ENCODE measurements around the gene SLC15A5. TPM values are rescaled to one million over a fixed set of nuclear protein-coding genes. Genes with fewer than 3 reads are reported as not detected.

SLC15A5 gene
- total RNA-seq, 1 experiment from 2014 or later = not detected

DNA sequence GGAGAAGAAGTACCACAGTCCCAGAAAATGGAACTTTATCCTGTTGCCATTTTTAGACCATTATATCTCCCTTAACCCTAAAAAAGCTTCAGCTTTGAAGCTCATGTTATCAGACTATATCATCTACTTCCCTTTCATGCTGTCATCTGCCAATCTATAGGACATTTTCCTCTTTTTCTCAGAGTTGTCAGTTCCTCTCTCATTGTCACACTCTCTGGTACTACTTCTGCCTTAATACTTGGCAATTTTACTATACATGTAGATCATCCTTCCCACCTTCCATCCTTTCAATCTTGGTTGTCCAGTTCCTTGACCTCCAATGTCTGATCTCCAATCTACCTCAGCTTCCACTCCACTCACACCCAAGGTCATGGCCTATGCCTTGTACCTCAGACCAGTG is 57.4 kb downstream of the SLC15A5 start:
- Histone ChIP-seq H3K27ac (no peak overlapping the region), H3K9me3 (ENCODE audit: insufficient read depth, low read depth) (no peaks in the 10 kb centered on the region), H3K4me1 (replicated peaks; ENCODE audit: insufficient read depth) (no peaks in the 10 kb centered on the region), H3K4me3 (no peak overlapping the region), H2AFZ (no peak overlapping the region), H3K9me2 (ENCODE audit: insufficient read depth) (no peaks in the 10 kb centered on the region), H4K20me1 (ENCODE audit: insufficient read depth) (no peaks in the 10 kb centered on the region), H3K79me2 (ENCODE audit: low read depth) (no peaks in the 10 kb centered on the region), H3K27me3 (ENCODE audit: insufficient read depth, low read depth) (no peaks in the 10 kb centered on the region), H3K4me2 (no peak overlapping the region), H3F3A (ENCODE audit: insufficient read depth, low read depth) (no peaks in the 10 kb centered on the region), H3K36me3 (ENCODE audit: low read depth) (no peaks in the 10 kb centered on the region)
- no TSS peak for BruUV-seq (replicated peaks)
- intact Hi-C loops (cut with micrococcal nuclease; ENCODE audit: unreplicated experiment) = no loop called here
- ChIA-PET CTCF (no interaction called here), POLR2A (ENCODE audit: unreplicated experiment) (interaction anchor here (0.5 kb wide), 1 partner anchor 105 kb away, joined by 7 read pairs; no protein-coding TSS in a partner anchor)
- no peak for TF ChIP-seq EZH2 (IDR thresholded peaks at IDR 0.05; ENCODE audit: low read depth)
- TF ChIP-seq, protein P1, sequence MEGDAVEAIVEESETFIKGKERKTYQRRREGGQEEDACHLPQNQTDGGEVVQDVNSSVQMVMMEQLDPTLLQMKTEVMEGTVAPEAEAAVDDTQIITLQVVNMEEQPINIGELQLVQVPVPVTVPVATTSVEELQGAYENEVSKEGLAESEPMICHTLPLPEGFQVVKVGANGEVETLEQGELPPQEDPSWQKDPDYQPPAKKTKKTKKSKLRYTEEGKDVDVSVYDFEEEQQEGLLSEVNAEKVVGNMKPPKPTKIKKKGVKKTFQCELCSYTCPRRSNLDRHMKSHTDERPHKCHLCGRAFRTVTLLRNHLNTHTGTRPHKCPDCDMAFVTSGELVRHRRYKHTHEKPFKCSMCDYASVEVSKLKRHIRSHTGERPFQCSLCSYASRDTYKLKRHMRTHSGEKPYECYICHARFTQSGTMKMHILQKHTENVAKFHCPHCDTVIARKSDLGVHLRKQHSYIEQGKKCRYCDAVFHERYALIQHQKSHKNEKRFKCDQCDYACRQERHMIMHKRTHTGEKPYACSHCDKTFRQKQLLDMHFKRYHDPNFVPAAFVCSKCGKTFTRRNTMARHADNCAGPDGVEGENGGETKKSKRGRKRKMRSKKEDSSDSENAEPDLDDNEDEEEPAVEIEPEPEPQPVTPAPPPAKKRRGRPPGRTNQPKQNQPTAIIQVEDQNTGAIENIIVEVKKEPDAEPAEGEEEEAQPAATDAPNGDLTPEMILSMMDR (conservative IDR thresholded peaks at IDR 0.05) = no peak
- DNase-seq = no peak

DNA sequence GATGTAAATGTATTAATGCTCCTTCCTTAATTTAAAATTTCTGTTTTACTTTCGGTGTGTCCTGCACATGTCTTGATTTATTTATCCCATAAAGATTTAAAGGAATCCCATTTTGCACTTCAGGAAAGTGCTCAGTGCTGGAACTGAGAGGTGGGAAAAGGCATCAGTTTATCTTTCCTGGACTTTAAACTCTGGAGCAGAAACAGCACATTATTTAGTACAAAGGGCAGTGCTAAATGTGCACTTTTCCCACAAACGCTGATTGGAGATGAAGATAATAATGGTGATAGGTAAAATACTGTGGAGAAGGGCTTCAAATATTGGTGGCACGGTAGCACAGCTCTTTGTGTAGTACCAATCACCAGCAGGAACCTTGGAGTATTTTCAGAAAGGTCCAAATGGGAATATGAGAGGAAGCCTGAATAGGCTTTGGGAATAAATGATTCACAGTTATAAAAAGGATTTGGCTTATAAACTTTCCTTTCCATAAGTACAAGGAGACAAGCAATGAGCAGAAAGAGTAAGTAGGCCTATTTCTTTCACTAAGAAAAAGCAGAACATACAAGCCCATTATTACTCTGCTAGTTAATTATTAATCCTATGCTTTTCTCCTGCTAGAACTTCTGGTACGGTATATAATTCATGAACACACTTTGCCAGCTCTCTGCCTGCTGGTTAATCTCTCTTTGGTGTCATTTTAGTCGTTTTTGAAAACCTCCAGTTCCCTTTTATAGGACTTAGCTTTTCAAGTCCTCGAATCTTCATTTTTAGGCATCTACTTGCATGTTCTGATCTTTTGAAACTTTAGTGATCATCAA is 58.3 kb downstream of the SLC15A5 start:
- no peak for DNase-seq
- BruUV-seq (replicated peaks) = no TSS peak
- H3K4me1 ChIP-seq (replicated peaks; ENCODE audit: insufficient read depth) = no peaks in the 10 kb centered on the region
- no peaks in the 10 kb centered on the region for H3K36me3 ChIP-seq (ENCODE audit: low read depth)
- no peaks in the 10 kb centered on the region for H3K9me2 ChIP-seq (ENCODE audit: insufficient read depth)
- H3F3A ChIP-seq (ENCODE audit: insufficient read depth, low read depth) = no peaks in the 10 kb centered on the region
- H3K27ac ChIP-seq = no peak overlapping the region
- intact Hi-C loops (cut with micrococcal nuclease; ENCODE audit: unreplicated experiment) = no loop called here
- H3K27me3 ChIP-seq (ENCODE audit: insufficient read depth, low read depth) = no peaks in the 10 kb centered on the region
- no peak overlapping the region for H3K4me2 ChIP-seq
- H3K4me3 ChIP-seq = no peak overlapping the region
- ChIA-PET CTCF (no interaction called here), POLR2A (ENCODE audit: unreplicated experiment) (no interaction called here)
- H2AFZ ChIP-seq = no peak overlapping the region
- no peaks in the 10 kb centered on the region for H3K79me2 ChIP-seq (ENCODE audit: low read depth)
- no peaks in the 10 kb centered on the region for H4K20me1 ChIP-seq (ENCODE audit: insufficient read depth)
- H3K9me3 ChIP-seq (ENCODE audit: insufficient read depth, low read depth) = no peaks in the 10 kb centered on the region
- TF ChIP-seq EZH2 (IDR thresholded peaks at IDR 0.05; ENCODE audit: low read depth) = no peak
- TF ChIP-seq, protein P1 (conservative IDR thresholded peaks at IDR 0.05) = no peak

GRCh38 chr12:16218234-16218633 is 59.3 kb downstream of the SLC15A5 start:
- H3K4me1 ChIP-seq (replicated peaks; ENCODE audit: insufficient read depth) = no peaks in the 10 kb centered on the region
- no peak overlapping the region for H2AFZ ChIP-seq
- no peak overlapping the region for H3K4me2 ChIP-seq
- no peaks in the 10 kb centered on the region for H3K79me2 ChIP-seq (ENCODE audit: low read depth)
- no peak overlapping the region for H3K27ac ChIP-seq
- no peak overlapping the region for H3K4me3 ChIP-seq
- no TSS peak for BruUV-seq (replicated peaks)
- no peak for TF ChIP-seq EZH2 (IDR thresholded peaks at IDR 0.05; ENCODE audit: low read depth)
- TF ChIP-seq, protein P1 (conservative IDR thresholded peaks at IDR 0.05) = no peak
- no peaks in the 10 kb centered on the region for H3F3A ChIP-seq (ENCODE audit: insufficient read depth, low read depth)
- no peaks in the 10 kb centered on the region for H3K27me3 ChIP-seq (ENCODE audit: insufficient read depth, low read depth)
- no peaks in the 10 kb centered on the region for H3K36me3 ChIP-seq (ENCODE audit: low read depth)
- no peaks in the 10 kb centered on the region for H3K9me2 ChIP-seq (ENCODE audit: insufficient read depth)
- POLR2A ChIA-PET (ENCODE audit: unreplicated experiment) = no interaction called here
- CTCF ChIA-PET = no interaction called here
- no peaks in the 10 kb centered on the region for H4K20me1 ChIP-seq (ENCODE audit: insufficient read depth)
- DNase-seq = no peak
- intact Hi-C loops (cut with micrococcal nuclease; ENCODE audit: unreplicated experiment) = no loop called here
- H3K9me3 ChIP-seq (ENCODE audit: insufficient read depth, low read depth) = no peaks in the 10 kb centered on the region

All from PC-9 (cell line).